ENCODE data around the gene FBXO3. TPM values are rescaled to one million over a fixed set of nuclear protein-coding genes. Genes with fewer than 3 reads are reported as not detected.

FBXO3 gene
- total RNA-seq, 1 experiment from 2014 or later: 22.5 TPM

DNA sequence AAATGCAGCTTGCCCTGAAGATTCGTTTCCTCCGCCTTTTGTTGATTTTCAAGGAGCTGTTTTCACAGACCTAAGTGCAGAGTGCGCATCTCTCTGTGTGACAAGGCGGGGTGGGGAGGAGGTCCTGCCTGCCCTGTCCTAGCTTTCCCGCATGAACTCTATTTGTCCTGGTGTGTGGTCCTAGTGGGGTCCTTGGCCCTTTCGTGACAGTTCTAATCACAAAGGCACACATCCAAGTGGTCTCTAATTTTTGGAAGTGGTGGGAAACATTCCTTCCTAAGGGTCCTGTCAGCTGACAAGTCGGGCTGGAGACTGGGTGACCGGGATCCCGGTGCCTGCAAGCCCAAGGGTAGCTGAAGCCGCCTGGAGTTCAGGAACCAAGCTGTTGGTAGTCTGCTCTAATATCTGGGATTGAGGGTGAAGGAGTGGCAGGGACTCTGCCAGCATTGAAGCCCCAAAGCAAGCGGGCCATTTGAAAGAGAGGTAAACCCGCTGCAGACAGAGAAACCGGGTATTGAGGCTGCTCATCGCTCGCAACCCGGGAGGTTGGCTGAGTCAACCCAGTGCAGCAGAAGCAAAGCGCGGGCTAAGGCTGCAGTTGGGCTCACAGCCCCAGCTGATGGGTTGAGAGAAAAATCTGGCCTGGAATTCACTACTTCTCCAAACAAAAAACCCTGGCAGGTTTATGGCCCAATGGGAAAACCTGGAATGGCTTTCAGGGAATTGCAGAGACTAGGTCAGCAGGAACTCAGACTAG, 28.1 kb upstream of the FBXO3 start:
- peak; percentile 97 for ATAC-seq
- H3K27me3 ChIP-seq (ENCODE audit: low read length): no peaks in the 10 kb centered on the region

DNA sequence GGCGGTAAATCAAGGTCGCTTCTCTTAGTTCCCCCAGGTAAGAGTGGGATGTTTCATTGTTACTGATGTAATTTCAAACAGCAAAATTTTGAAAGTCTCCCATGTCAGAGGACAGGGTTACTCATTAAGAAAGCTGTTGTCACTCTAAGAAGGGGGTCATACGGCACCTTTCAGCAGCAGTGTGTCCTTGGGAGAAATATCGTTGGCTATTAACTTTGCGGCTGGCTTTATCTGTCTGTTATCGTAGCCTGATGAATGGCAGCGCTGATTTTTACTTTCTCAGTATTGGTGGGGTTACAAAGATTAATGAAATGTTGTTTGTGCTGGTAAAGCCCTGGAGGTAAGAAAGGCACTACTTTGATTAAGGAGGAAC, 27.5 kb upstream of the FBXO3 start:
- Histone ChIP-seq H3K9ac (ENCODE audit: low read length) (peak overlapping the region; percentile 43), H3K9me3 (ENCODE audit: low read length) (no peaks in the 10 kb centered on the region), H3K36me3 (ENCODE audit: low read depth, low read length) (no peaks in the 10 kb centered on the region), H3K4me1 (ENCODE audit: insufficient read depth, low read length) (peaks cover 3% of the 10 kb centered on the region; the same call in 1 of the 2 replicates), H3K79me2 (ENCODE audit: low read length) (no peaks in the 10 kb centered on the region), H3K27me3 (ENCODE audit: low read length) (no peaks in the 10 kb centered on the region), H3K27ac (ENCODE audit: low read length) (no peak overlapping the region), H3K4me2 (ENCODE audit: low read length) (peak overlapping the region; percentile 97), H4K20me1 (ENCODE audit: low read length) (no peaks in the 10 kb centered on the region), H3F3A (ENCODE audit: low read length, unreplicated experiment) (no peaks in the 10 kb centered on the region), H2AFZ (ENCODE audit: low read length) (peak overlapping the region; percentile 98), H3K4me3 (ENCODE audit: low read length) (peak overlapping the region; percentile 77), H3K9me2 (replicated peaks; ENCODE audit: low read length) (no peaks in the 10 kb centered on the region)
- CTCF ChIA-PET: no interaction called here
- intact Hi-C loops (cut with micrococcal nuclease): loop anchor here (10.0 kb wide), 1 partner anchor 107 kb away; no protein-coding TSS in a partner anchor
- no TSS peak for BruUV-seq (replicated peaks)
- TF ChIP-seq EZH2 (IDR thresholded peaks at IDR 0.05; ENCODE audit: low read length, unreplicated experiment) (no peak), CTCF (conservative IDR thresholded peaks at IDR 0.05; ENCODE audit: low read depth, low read length) (no peak), EZH2phosphoT487 (IDR thresholded peaks at IDR 0.05; ENCODE audit: borderline replicate concordance, low read length) (no peak)
- ATAC-seq (no peak), DNase-seq (no peak)
- POLR2A ChIA-PET (ENCODE audit: unreplicated experiment): no interaction called here

More for the DNA sequence above, 28.1 kb upstream of the FBXO3 start:
- Histone ChIP-seq H4K20me1 (ENCODE audit: low read length) (no peaks in the 10 kb centered on the region), H2AFZ (ENCODE audit: low read length) (peak overlapping the region; percentile 98), H3K9ac (ENCODE audit: low read length) (peak overlapping the region; percentile 43), H3F3A (ENCODE audit: low read length, unreplicated experiment) (no peaks in the 10 kb centered on the region), H3K4me3 (ENCODE audit: low read length) (peak overlapping the region; percentile 77), H3K9me2 (replicated peaks; ENCODE audit: low read length) (no peaks in the 10 kb centered on the region), H3K36me3 (ENCODE audit: low read depth, low read length) (no peaks in the 10 kb centered on the region), H3K4me1 (ENCODE audit: insufficient read depth, low read length) (peaks cover 3% of the 10 kb centered on the region; the same call in 1 of the 2 replicates), H3K9me3 (ENCODE audit: low read length) (no peaks in the 10 kb centered on the region), H3K27ac (ENCODE audit: low read length) (no peak overlapping the region), H3K79me2 (ENCODE audit: low read length) (no peaks in the 10 kb centered on the region), H3K4me2 (ENCODE audit: low read length) (peak overlapping the region; percentile 97)
- intact Hi-C loops (cut with micrococcal nuclease): loop anchor here (10.0 kb wide), 1 partner anchor 108 kb away; no protein-coding TSS in a partner anchor
- no TSS peak for BruUV-seq (replicated peaks)
- CTCF ChIA-PET: interaction anchor here (0.6 kb wide), 1 partner anchor 601 kb away, joined by 6 read pairs; no protein-coding TSS in a partner anchor
- no peak for TF ChIP-seq EZH2phosphoT487 (IDR thresholded peaks at IDR 0.05; ENCODE audit: borderline replicate concordance, low read length)
- TF ChIP-seq EZH2 (IDR thresholded peaks at IDR 0.05; ENCODE audit: low read length, unreplicated experiment): no peak
- no peak for TF ChIP-seq CTCF (conservative IDR thresholded peaks at IDR 0.05; ENCODE audit: low read depth, low read length)
- POLR2A ChIA-PET (ENCODE audit: unreplicated experiment): interaction anchor here (0.5 kb wide), 1 partner anchor 108 kb away, joined by 3 read pairs; no protein-coding TSS in a partner anchor
- DNase-seq: peak; percentile 91

DNA sequence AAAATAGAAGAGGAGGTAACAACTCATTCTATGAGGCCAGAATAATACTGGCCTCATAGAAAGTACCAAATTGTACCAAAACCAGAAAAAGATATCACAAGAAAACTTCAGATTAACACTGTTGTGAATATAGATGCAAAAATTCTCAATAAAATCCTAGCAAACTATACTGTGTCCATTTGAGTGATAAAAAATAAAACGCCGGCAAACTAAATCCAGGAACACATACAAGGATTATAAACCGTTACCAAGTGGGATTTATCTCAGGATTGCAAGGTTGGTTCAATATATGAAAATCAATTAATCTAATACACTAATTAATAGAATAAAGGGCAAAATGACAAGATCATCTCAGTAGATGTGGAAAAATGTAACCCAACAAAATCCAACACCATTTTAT, 23.6 kb upstream of the FBXO3 start:
- no peak for DNase-seq
- H3K4me1 ChIP-seq (ENCODE audit: insufficient read depth, low read length): peaks cover 3% of the 10 kb centered on the region; the same call in 1 of the 2 replicates
- no peaks in the 10 kb centered on the region for H4K20me1 ChIP-seq (ENCODE audit: low read length)
- TF ChIP-seq EZH2phosphoT487 (IDR thresholded peaks at IDR 0.05; ENCODE audit: borderline replicate concordance, low read length) (no peak), EZH2 (IDR thresholded peaks at IDR 0.05; ENCODE audit: low read length, unreplicated experiment) (no peak), CTCF (conservative IDR thresholded peaks at IDR 0.05; ENCODE audit: low read depth, low read length) (no peak)
- no peak for ATAC-seq
- ChIA-PET POLR2A (ENCODE audit: unreplicated experiment) (no interaction called here), CTCF (no interaction called here)
- no TSS peak for BruUV-seq (replicated peaks)
- H3K36me3 ChIP-seq (ENCODE audit: low read depth, low read length): no peaks in the 10 kb centered on the region
- no peaks in the 10 kb centered on the region for H3K9me3 ChIP-seq (ENCODE audit: low read length)
- H3K27me3 ChIP-seq (ENCODE audit: low read length): no peaks in the 10 kb centered on the region; the same call in 1 of the 2 replicates
- H3K4me3 ChIP-seq (ENCODE audit: low read length): no peak overlapping the region
- no peaks in the 10 kb centered on the region for H3F3A ChIP-seq (ENCODE audit: low read length, unreplicated experiment)
- no peaks in the 10 kb centered on the region for H3K79me2 ChIP-seq (ENCODE audit: low read length)
- H3K9ac ChIP-seq (ENCODE audit: low read length): no peak overlapping the region
- intact Hi-C loops (cut with micrococcal nuclease): no loop called here
- no peak overlapping the region for H3K4me2 ChIP-seq (ENCODE audit: low read length)
- H3K27ac ChIP-seq (ENCODE audit: low read length): no peak overlapping the region
- H3K9me2 ChIP-seq (replicated peaks; ENCODE audit: low read length): no peaks in the 10 kb centered on the region
- no peak overlapping the region for H2AFZ ChIP-seq (ENCODE audit: low read length)
